Measurements from ENCODE around the gene GNG2. TPM values are rescaled to one million over a fixed set of nuclear protein-coding genes. Genes with fewer than 3 reads are reported as not detected.

The GNG2 gene
- total and polyA plus RNA-seq, 2 of the 8 experiments (the other 6 are each of a cell fraction or from before 2014, with no cell fraction given), result 8.2 to 17.9 TPM

- TF ChIP-seq CHD7 (IDR thresholded peaks at IDR 0.05; ENCODE audit: insufficient replicate concordance, low read length), result no peak
- TF ChIP-seq RXRA (IDR thresholded peaks at IDR 0.05; ENCODE audit: insufficient read depth, low read depth, low read length), result no peak
These were observed 53.9 kb downstream of the GNG2 start (continued) for GRCh38 chr14:51914310-51914709.
